GM12873 (cell line): ENCODE results near the gene CLCA4.

Experiments used
- CTCF ChIP-seq: IDR thresholded peaks from 2 replicates; pipeline ENCODE4 v1.5.1; 2012; ENCODE audit warnings: low read depth, mild to moderate bottlenecking, moderate library complexity, low read length, control low read depth; ENCODE audit not compliant: insufficient read depth; ENCODE audit errors: missing control alignments

CLCA4 gene

GRCh38 chr1:86619313-86619712 is 72.4 kb downstream of the CLCA4 start:
- no peak for TF ChIP-seq CTCF

GRCh38 chr1:86621286-86621685 is 74.4 kb downstream of the CLCA4 start:
- peak; percentile 10 for TF ChIP-seq CTCF
